Amniotic epithelial cell (primary cell): ENCODE data around the gene MRPS25.

Source experiments
- DNase-seq: peaks from one replicate; pipeline ENCODE4 v3.0.0-alpha.2; 2010; ENCODE audit warnings: low read depth

MRPS25 gene

GRCh38 chr3:15064835-15065549 is at the start of gene MRPS25:
MRPS25 (minus strand) TSS chr3:15065315; CDS start chr3:15065194, 121 bp downstream.
- DNase-seq = peak; percentile 86

- DNase-seq = no peak
These were observed 48.8 kb upstream of the MRPS25 start for GRCh38 chr3:15113884-15114283.

- DNase-seq = no peak
These were observed 48.4 kb upstream of the MRPS25 start for GRCh38 chr3:15113471-15113870.

GRCh38 chr3:15112011-15112410 is 46.9 kb upstream of the MRPS25 start:
- DNase-seq = no peak

GRCh38 chr3:15110206-15110605 is 45.1 kb upstream of the MRPS25 start:
- DNase-seq = no peak

- no peak for DNase-seq
These were observed 43.8 kb upstream of the MRPS25 start for GRCh38 chr3:15108869-15109268.

- DNase-seq = peak; percentile 58
These were observed 43.0 kb upstream of the MRPS25 start for GRCh38 chr3:15108082-15108545.

- DNase-seq = no peak
These were observed 42.2 kb upstream of the MRPS25 start for GRCh38 chr3:15107075-15107947.

- no peak for DNase-seq
These were observed 37.7 kb upstream of the MRPS25 start for GRCh38 chr3:15102836-15103235.

GRCh38 chr3:15102256-15102655 is 37.1 kb upstream of the MRPS25 start:
- no peak for DNase-seq

GRCh38 chr3:15099364-15100098 is 34.4 kb upstream of the MRPS25 start:
- no peak for DNase-seq

GRCh38 chr3:15098503-15099363 is 33.6 kb upstream of the MRPS25 start, which contains the start of gene RBSN:
RBSN (minus strand) TSS chr3:15099148; CDS start chr3:15096120, 3,028 bp downstream.
- peak; percentile 91 for DNase-seq

GRCh38 chr3:15097891-15098290 is 32.8 kb upstream of the MRPS25 start:
- DNase-seq = peak; percentile 7

- DNase-seq = no peak
These were observed 30.9 kb upstream of the MRPS25 start for GRCh38 chr3:15096046-15096445.

GRCh38 chr3:15094187-15094875 is 29.2 kb upstream of the MRPS25 start:
- no peak for DNase-seq

GRCh38 chr3:15092686-15093085 is 27.6 kb upstream of the MRPS25 start:
- DNase-seq = no peak

GRCh38 chr3:15091575-15091974 is 26.5 kb upstream of the MRPS25 start:
- no peak for DNase-seq

- DNase-seq = no peak
These were observed 24.1 kb upstream of the MRPS25 start for GRCh38 chr3:15089201-15089600.

GRCh38 chr3:15086699-15087098 is 21.6 kb upstream of the MRPS25 start:
- DNase-seq = no peak

GRCh38 chr3:15086263-15086662 is 21.1 kb upstream of the MRPS25 start:
- DNase-seq = no peak

- DNase-seq = no peak
These were observed 18.1 kb upstream of the MRPS25 start for GRCh38 chr3:15083252-15083651.
